ENCODE measurements around the gene GRB2.
"Not testable (repeated sequence)": the region's sequence is repeated elsewhere in the genome, so short reads cannot be mapped to it uniquely, and the experiment has no call there.

GRB2 gene

GRCh38 chr17:75346906-75347305, 58.6 kb downstream of the GRB2 start:
- DNase-seq (ENCODE audit: extremely low read depth, low read depth) = no peak
- TF ChIP-seq CTCF (IDR thresholded peaks at IDR 0.05; ENCODE audit: low read depth, low read length) = no peak

- DNase-seq (ENCODE audit: extremely low read depth, low read depth) = not testable (repeated sequence)
Measured at GRCh38 chr17:75346368-75346767, 59.1 kb downstream of the GRB2 start.

- DNase-seq (ENCODE audit: extremely low read depth, low read depth) = no peak
- TF ChIP-seq CTCF (IDR thresholded peaks at IDR 0.05; ENCODE audit: low read depth, low read length) = no peak
Measured at GRCh38 chr17:75345514-75346167, 59.8 kb downstream of the GRB2 start.

- no peak for TF ChIP-seq CTCF (IDR thresholded peaks at IDR 0.05; ENCODE audit: low read depth, low read length)
Measured at GRCh38 chr17:75344666-75345065, 60.8 kb downstream of the GRB2 start.

GRCh38 chr17:75342996-75343395, 62.5 kb downstream of the GRB2 start:
- TF ChIP-seq CTCF (IDR thresholded peaks at IDR 0.05; ENCODE audit: low read depth, low read length) = no peak
- DNase-seq (ENCODE audit: extremely low read depth, low read depth) = no peak

More at GRCh38 chr17:75344666-75345065, 60.8 kb downstream of the GRB2 start:
- DNase-seq (ENCODE audit: extremely low read depth, low read depth) = no peak

GRCh38 chr17:75341784-75342486, 63.5 kb downstream of the GRB2 start:
- TF ChIP-seq CTCF (IDR thresholded peaks at IDR 0.05; ENCODE audit: low read depth, low read length) = no peak

GRCh38 chr17:75340631-75341030, 64.8 kb downstream of the GRB2 start:
- DNase-seq (ENCODE audit: extremely low read depth, low read depth) = no peak
- TF ChIP-seq CTCF (IDR thresholded peaks at IDR 0.05; ENCODE audit: low read depth, low read length) = no peak

More at GRCh38 chr17:75341784-75342486, 63.5 kb downstream of the GRB2 start:
- no peak for DNase-seq (ENCODE audit: extremely low read depth, low read depth)

All from AG09319 (cell line).